Effector memory CD4-positive, alpha-beta T cell (primary cell): Measurements from ENCODE around the gene SYT8.

Experiments used
- DNase-seq, 3 donors: peaks; one replicate each; pipeline ENCODE4 v3.0.0-alpha.2; 2020
- H3K27ac ChIP-seq: 2 replicates; pipeline ENCODE4 v1.7.0; 2013; ENCODE audit warnings: mild to moderate bottlenecking, low read length, moderate library complexity; ENCODE audit not compliant: insufficient read depth, poor library complexity, severe bottlenecking
- H3K27me3 ChIP-seq: replicated peaks from 2 replicates; pipeline ENCODE4 v1.7.0; 2013; ENCODE audit warnings: mild to moderate bottlenecking, low read length; ENCODE audit not compliant: insufficient read depth, control insufficient read depth, poor library complexity, severe bottlenecking
- H3K36me3 ChIP-seq: 2 replicates; pipeline ENCODE4 v1.7.0; 2013; ENCODE audit warnings: mild to moderate bottlenecking, low read length, moderate library complexity; ENCODE audit not compliant: control insufficient read depth, insufficient read depth
- H3K4me1 ChIP-seq: 2 replicates; pipeline ENCODE4 v1.7.0; 2013; ENCODE audit warnings: low read length, mild to moderate bottlenecking; ENCODE audit not compliant: control insufficient read depth, insufficient read depth, poor library complexity, severe bottlenecking
- H3K4me3 ChIP-seq: 2 replicates; pipeline ENCODE4 v1.7.0; 2013; ENCODE audit warnings: low read length, low read depth, mild to moderate bottlenecking; ENCODE audit not compliant: insufficient read depth, poor library complexity, severe bottlenecking
- H3K9me3 ChIP-seq: 2 replicates; pipeline ENCODE4 v1.7.0; 2013; ENCODE audit warnings: mild to moderate bottlenecking, low read length, moderate library complexity; ENCODE audit not compliant: control insufficient read depth

The SYT8 gene

GRCh38 chr11:1839204-1839923, 4.6 kb downstream of the SYT8 start:
- no peak for DNase-seq
- Histone ChIP-seq H3K4me1 (peaks cover 23% of the 10 kb centered on the region), H3K27me3 (no peaks in the 10 kb centered on the region), H3K27ac (no peak overlapping the region), H3K9me3 (no peaks in the 10 kb centered on the region), H3K36me3 (no peaks in the 10 kb centered on the region), H3K4me3 (no peak overlapping the region)

GRCh38 chr11:1839924-1840779, 5.4 kb downstream of the SYT8 start:
- Histone ChIP-seq H3K9me3 (no peaks in the 10 kb centered on the region), H3K27ac (no peak overlapping the region), H3K4me1 (peaks cover 31% of the 10 kb centered on the region), H3K4me3 (no peak overlapping the region), H3K36me3 (no peaks in the 10 kb centered on the region), H3K27me3 (no peaks in the 10 kb centered on the region)
- no peak for DNase-seq

- Histone ChIP-seq H3K9me3 (no peaks in the 10 kb centered on the region), H3K4me1 (peaks cover 39% of the 10 kb centered on the region), H3K27ac (no peak overlapping the region), H3K36me3 (no peaks in the 10 kb centered on the region), H3K4me3 (no peak overlapping the region), H3K27me3 (no peaks in the 10 kb centered on the region)
- DNase-seq = no peak
Measured at GRCh38 chr11:1840780-1841480, 6.1 kb downstream of the SYT8 start.

- H3K36me3 ChIP-seq = no peaks in the 10 kb centered on the region
- no peaks in the 10 kb centered on the region for H3K27me3 ChIP-seq
- no peak overlapping the region for H3K4me3 ChIP-seq
- DNase-seq = no peak
- no peak overlapping the region for H3K27ac ChIP-seq
- H3K4me1 ChIP-seq = peaks cover 46% of the 10 kb centered on the region
- no peaks in the 10 kb centered on the region for H3K9me3 ChIP-seq
Measured at GRCh38 chr11:1841511-1842148, 6.8 kb downstream of the SYT8 start.

DNA sequence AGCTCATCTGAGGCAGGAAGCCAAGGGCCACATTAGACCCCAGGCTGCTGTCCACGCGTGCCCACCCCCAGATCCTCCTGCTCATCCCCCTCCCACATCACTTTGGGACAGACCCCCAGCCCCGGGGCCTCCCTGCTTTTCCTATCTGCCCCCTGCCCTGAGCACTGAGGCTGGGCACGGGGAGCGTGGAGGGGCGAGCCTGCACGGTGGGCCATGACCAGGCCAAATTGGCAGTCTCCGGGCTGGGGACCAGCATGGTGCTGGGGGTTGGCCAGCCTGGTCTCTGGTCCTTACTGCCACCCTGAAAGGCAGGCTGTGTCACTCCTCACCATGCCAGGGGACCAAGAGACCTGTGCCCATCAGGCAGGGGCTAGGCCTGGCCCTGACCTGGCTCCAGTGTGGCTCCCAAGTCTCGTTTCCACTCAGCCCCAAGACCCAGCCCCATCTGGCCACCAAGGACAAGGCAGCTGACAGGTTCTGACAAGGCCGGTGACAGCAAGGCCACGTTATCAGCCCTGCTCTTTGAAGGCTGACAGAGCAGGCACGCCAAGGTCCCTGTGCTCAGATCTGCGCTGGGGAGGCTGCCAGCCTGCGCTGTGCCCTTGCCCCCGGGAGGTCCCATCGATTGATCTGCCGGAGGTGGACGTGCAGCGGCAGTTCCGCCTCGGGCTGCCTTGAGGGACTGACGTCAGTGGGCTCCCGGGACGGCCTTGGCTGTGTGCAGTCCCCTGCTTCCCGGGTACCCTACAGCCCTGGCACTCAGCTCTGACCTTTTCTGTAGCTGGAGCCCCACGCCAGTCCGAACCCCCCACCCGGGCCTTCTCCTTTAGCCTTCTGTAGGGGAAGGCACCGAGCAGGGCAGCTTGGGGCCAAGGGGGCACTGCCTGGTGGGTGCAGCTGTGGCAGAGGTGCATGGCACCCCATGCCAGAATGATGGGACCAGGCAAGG, 7.6 kb downstream of the SYT8 start:
- Histone ChIP-seq H3K4me1 (peaks cover 46% of the 10 kb centered on the region), H3K27ac (no peak overlapping the region), H3K4me3 (no peak overlapping the region), H3K27me3 (no peaks in the 10 kb centered on the region), H3K36me3 (no peaks in the 10 kb centered on the region), H3K9me3 (no peaks in the 10 kb centered on the region)
- no peak for DNase-seq

DNA sequence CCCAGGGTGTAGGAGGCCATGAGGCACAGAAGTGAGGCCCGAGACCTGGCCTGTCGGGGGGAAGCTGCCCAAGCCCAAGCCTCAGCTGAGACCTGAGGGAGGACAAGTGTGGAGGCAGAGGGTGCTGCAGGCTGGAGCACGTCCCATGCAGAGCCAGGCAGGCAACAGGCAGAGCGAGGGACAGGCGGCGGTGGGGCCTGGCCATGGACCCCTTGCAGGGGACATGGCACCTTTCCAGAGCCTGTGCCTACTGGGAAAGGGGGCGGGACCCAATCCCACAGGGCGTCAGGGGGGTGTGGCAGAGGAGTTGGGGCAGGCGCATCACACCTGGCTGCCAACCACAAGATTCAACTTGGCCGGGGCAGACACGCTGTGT, 8.3 kb downstream of the SYT8 start:
- no peak for DNase-seq
- Histone ChIP-seq H3K4me3 (no peak overlapping the region), H3K36me3 (no peaks in the 10 kb centered on the region), H3K27me3 (no peaks in the 10 kb centered on the region), H3K4me1 (peaks cover 40% of the 10 kb centered on the region), H3K9me3 (no peaks in the 10 kb centered on the region), H3K27ac (no peak overlapping the region)

DNA sequence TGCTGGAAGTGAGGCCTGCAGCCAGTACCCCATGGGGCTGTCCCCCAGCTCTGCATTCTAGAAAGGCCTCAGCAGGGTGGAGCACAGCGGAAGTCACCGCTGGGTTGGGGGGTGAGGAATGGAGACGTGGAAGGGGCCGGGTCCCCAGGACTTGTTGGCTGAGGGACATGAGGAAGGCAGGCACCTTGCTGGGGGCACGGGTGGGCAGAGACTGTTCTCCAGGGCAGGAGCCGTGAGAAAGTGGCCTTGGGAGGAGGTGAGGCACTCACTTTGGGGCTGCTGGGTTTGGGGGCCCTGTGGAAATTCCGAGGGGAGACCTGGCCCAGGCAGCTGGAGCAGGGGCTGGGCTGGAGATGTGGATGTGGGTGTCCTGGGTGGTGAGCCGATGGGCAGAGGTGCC, 9.0 kb downstream of the SYT8 start:
- Histone ChIP-seq H3K27me3 (no peaks in the 10 kb centered on the region), H3K4me1 (peaks cover 40% of the 10 kb centered on the region), H3K9me3 (no peaks in the 10 kb centered on the region), H3K27ac (peak overlapping the region; percentile 49), H3K4me3 (peak overlapping the region; percentile 19), H3K36me3 (no peaks in the 10 kb centered on the region)
- no peak for DNase-seq

DNA sequence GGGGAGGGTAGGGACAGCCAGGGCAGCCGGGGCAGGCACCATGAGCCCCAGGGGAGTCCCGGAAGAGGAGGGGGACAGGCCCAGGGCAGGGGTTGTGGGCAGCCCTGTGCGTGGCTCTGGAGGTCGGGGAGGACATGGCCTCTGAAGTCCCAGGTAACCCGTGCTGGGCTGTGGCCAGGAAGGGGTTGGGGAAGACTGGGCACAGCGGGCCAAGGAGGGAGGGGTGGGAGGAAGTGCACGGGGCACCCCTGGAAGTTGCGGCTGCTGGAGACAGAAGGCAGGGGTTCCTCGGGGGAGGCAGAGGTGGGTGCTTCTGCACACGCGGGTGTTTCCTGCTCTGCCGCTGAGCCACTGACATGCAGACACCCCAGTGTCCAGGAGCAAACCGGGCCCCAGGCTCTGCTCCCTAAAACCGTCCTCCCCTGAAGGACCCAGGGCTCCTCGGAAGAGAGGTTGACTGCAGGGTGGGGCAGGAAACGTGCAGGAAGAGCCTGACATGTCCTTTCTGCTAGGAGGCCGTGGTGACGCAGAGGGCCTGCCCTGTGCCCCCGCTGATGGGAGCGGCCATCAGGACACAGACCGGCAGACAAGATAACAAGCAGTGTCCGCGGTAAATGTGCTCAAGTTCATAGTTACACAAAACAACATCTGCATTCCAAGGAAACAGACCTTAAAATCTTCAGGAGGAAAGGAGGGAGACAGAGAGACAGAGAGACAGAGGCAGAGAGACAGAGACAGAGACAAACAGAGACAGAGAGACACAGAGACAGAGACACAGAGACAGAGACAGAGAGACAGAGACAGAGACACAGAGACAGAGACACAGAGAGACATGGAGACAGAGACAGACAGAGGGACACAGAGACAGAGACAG, 9.7 kb downstream of the SYT8 start:
- peak overlapping the region; percentile 19 for H3K4me3 ChIP-seq
- H3K36me3 ChIP-seq = no peaks in the 10 kb centered on the region
- peak in 2 of 3 donors; percentile 22 to 25 for DNase-seq
- no peaks in the 10 kb centered on the region for H3K27me3 ChIP-seq
- peaks cover 47% of the 10 kb centered on the region for H3K4me1 ChIP-seq
- peak overlapping the region; percentile 49 for H3K27ac ChIP-seq
- no peaks in the 10 kb centered on the region for H3K9me3 ChIP-seq
